LNCaP clone FGC (cell line): ENCODE measurements around the gene ACBD6.

Source experiments
- DNase-seq: peaks from one replicate; pipeline ENCODE4 v3.0.0-alpha.2; 2011; ENCODE audit warnings: low read depth
- H3K4me3 ChIP-seq: 2 replicates; pipeline ENCODE4 v1.5.1; 2011; ENCODE audit warnings: mild to moderate bottlenecking, low read depth, low read length, control low read depth
- TF ChIP-seq, protein P1 (sequence below): IDR thresholded peaks from 2 replicates; pipeline ENCODE4 v1.5.1; 2012; ENCODE audit warnings: mild to moderate bottlenecking; ENCODE audit not compliant: control insufficient read depth, insufficient read depth; ENCODE audit errors: extremely low read depth

The ACBD6 gene

DNA sequence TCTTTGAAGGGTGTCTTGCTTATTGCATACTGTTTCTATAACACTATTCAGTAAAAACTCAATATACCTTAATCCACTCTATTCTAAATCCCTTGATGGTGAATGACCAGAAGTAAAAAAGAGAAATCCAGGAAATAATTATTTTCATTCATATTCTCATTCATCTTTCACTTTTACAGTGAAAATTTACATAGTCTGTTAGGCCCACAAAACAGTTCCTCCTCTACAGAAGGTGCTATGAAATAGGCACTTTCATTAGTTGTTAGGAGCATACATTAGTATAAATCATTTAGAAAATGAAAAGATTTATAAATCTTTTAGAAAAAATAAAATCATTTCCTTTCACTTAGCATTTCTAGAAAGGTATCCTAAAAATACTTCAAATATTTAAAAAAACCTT, 157.2 kb downstream of the ACBD6 start:
- DNase-seq = no peak
- TF ChIP-seq, protein P1, sequence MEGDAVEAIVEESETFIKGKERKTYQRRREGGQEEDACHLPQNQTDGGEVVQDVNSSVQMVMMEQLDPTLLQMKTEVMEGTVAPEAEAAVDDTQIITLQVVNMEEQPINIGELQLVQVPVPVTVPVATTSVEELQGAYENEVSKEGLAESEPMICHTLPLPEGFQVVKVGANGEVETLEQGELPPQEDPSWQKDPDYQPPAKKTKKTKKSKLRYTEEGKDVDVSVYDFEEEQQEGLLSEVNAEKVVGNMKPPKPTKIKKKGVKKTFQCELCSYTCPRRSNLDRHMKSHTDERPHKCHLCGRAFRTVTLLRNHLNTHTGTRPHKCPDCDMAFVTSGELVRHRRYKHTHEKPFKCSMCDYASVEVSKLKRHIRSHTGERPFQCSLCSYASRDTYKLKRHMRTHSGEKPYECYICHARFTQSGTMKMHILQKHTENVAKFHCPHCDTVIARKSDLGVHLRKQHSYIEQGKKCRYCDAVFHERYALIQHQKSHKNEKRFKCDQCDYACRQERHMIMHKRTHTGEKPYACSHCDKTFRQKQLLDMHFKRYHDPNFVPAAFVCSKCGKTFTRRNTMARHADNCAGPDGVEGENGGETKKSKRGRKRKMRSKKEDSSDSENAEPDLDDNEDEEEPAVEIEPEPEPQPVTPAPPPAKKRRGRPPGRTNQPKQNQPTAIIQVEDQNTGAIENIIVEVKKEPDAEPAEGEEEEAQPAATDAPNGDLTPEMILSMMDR = no peak
- H3K4me3 ChIP-seq = no peak overlapping the region

DNA sequence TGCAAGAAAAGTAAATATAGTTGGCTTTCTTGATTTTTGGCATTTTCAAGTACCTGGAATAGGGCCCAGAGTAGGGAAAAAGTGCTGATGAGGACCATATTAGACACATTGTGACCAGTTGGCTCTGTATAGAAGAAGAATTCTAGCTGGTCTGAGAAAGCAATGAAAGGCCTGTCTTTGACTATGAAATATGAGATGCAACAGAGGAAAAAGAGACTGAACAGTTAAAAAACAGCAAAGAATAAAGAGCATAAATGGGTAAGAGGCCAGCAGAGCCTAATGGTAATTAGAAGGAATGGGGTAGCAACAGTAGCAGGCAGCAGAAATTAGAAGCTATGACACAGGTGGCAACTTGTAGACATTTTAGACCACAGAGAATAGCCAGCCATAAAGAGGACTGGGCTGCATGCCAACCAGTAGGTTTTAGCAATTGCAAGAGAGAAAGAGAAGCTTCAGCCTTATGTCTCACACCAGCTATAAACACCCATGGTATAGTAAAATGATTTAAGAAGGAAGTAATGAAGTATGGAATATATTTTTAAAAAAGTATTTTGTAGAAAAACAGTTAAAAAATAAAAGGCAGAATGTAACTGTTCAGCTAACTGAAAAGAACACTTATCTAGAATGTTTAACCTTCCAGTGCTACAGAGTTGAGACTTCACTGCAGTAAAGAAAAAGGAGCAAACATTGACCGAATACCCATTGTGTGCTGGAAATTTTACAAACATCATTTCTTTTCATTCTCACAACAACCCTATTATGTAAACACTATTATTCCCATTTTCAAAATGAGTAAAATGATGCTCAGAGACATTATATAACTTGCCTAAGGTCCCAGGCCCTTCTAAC, 158.2 kb downstream of the ACBD6 start:
- DNase-seq = peak; percentile 22
- TF ChIP-seq, protein P1 = no peak
- no peak overlapping the region for H3K4me3 ChIP-seq

DNA sequence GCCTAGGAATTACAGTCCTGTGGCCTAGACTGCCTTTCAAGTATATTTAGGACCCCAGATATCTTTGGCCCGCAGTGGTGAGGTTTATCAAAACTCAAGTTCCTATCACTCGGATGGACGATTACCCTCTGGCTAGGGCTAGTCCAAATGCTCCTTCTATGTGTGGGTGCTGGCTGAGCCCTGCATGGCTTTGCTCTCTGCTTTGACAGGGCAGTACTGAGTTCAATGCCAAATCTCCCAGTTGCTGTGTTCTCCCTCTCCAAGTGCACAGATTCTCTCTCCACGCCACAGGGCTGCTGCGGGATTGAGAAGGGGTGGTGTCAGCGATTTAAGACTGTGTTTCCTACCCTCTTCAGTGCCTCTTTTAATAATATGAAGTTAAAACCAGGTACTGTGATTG, 175.3 kb downstream of the ACBD6 start:
- no peak for DNase-seq
- TF ChIP-seq, protein P1 = no peak
- no peak overlapping the region for H3K4me3 ChIP-seq

DNA sequence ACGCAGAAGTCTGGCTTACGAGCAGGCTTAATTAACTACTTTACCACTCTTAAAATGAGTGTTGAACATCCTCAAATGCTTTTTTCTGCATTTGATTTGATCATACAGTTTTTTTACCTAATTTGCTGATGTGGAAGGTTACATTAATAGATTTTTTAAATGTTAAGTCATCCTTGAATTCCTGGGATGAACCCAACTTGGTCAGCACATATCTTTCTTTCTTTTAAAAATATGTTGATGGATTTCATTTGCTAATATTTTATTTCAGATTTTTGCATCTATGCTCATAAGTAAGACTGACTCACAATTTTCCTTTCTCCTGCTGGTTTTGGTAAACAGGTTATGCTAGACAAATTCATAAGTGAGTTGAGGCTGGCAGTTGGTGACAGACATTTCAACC, 189.5 kb downstream of the ACBD6 start:
- TF ChIP-seq, protein P1 = no peak
- no peak for DNase-seq

DNA sequence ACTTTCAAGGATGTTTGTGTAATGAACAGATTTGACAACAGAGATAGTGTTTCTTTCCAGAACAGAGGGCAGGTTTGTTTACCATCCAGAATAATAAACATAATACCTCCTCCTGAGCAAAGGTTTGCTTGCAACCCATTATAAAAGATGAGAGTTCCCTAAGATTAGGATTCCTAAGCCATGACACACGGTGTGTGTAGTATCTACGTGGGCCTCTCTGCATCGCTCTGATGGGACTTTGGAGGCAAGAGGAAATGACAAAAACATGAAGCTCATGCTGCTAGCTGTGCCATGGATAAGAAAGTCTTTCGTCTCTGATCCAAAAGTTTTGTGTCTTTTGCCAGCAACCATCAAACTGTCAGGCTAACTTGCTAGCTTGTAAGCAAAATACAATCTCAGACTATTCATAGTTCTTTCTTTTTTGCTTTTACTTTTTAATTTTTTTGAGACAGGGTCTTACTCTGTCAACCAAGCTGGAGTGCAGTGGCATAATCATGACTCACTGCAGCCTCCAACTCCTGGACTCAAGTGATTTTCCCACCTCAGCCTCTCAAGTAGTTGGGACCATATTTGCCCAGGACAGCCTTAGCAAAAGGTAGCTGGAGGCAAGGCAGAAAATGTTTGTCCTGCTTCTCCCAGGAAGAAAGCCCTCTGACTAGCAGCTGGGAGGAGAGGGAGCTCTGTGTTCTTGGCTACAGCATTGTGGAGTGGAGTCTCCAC, 191.2 kb downstream of the ACBD6 start:
- no peak for DNase-seq
- TF ChIP-seq, protein P1 = no peak
- no peak overlapping the region for H3K4me3 ChIP-seq

More for the DNA sequence above, 189.5 kb downstream of the ACBD6 start:
- no peak overlapping the region for H3K4me3 ChIP-seq

DNA sequence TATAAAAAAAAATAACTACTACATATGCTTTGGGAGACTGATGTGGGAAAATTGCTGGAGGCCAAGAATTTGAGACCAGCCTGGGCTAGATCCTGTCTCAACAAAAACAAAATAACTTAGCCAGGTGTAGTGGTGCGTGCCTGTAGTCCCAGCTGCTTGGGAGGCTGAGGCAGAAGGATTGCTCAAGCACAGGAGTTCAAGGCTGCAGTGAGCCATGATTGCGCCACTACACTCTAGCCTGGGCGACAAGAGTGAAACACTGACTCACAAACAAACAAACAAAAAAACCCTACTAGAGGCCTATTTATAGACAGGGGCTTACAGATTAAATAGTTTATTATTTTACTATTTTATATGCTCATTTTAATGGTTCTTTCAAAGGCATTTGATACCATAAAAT, 192.3 kb downstream of the ACBD6 start:
- H3K4me3 ChIP-seq = no peak overlapping the region
- no peak for DNase-seq
- TF ChIP-seq, protein P1 = no peak
